Liver (tissue), 9 donors: ENCODE data around the gene TRPM8. TPM values are rescaled to one million over a fixed set of nuclear protein-coding genes. Genes with fewer than 3 reads are reported as not detected.

Experiments used
- DNase-seq: peaks from one replicate; pipeline ENCODE4 v3.0.0-alpha.2; 2017; ENCODE audit warnings: low spot score
- H3K27ac ChIP-seq, 2 donors: one replicate each; pipeline ENCODE4 v1.7.0; 2013; ENCODE audit warnings: inconsistent platforms in 2 of 2, low read length in 2 of 2, control low read depth in 1 of 2, low read depth in 1 of 2, mild to moderate bottlenecking in 1 of 2
- H3K27me3 ChIP-seq, 4 donors: one replicate each; pipeline versions ENCODE4 v1.6.1 to v1.7.0; 2013; ENCODE audit warnings: low read length in 3 of 4, inconsistent platforms in 1 of 4, mild to moderate bottlenecking in 1 of 4, moderate library complexity in 1 of 4; ENCODE audit not compliant: control insufficient read depth in 4 of 4, insufficient read depth in 4 of 4
- H3K36me3 ChIP-seq, 4 donors: one replicate each; pipeline versions ENCODE4 v1.6.1 to v1.7.0; 2013; ENCODE audit warnings: low read length in 3 of 4, mild to moderate bottlenecking in 3 of 4, low read depth in 1 of 4, moderate library complexity in 1 of 4; ENCODE audit not compliant: control insufficient read depth in 4 of 4, insufficient read depth in 3 of 4
- H3K4me1 ChIP-seq, 4 donors: one replicate each; pipeline versions ENCODE4 v1.6.1 to v1.7.0; 2013; ENCODE audit warnings: low read length in 3 of 4, mild to moderate bottlenecking in 3 of 4, moderate library complexity in 1 of 4; ENCODE audit not compliant: control insufficient read depth in 4 of 4, insufficient read depth in 4 of 4
- H3K4me3 ChIP-seq, 3 donors: one replicate each; pipeline versions ENCODE4 v1.6.1 to v1.7.0; 2013; ENCODE audit warnings: low read length in 3 of 3, control low read depth in 1 of 3, low read depth in 1 of 3, mild to moderate bottlenecking in 1 of 3
- H3K9ac ChIP-seq, 2 donors: one replicate each; pipeline ENCODE4 v1.7.0; 2013; ENCODE audit warnings: low read length in 2 of 2, mild to moderate bottlenecking in 2 of 2, moderate library complexity in 2 of 2, control low read depth in 1 of 2, low read depth in 1 of 2
- H3K9me3 ChIP-seq, 4 donors: one replicate each; pipeline versions ENCODE4 v1.6.1 to v1.7.0; 2013; ENCODE audit warnings: low read length in 3 of 4; ENCODE audit not compliant: control insufficient read depth in 4 of 4
- EGR1 ChIP-seq, 2 donors: IDR thresholded peaks; 2 replicates each; pipeline ENCODE4 v1.6.1; 2016 to 2018; ENCODE audit warnings: antibody characterized with exemption in 2 of 2, low read depth in 2 of 2
- FOXA1 ChIP-seq: IDR thresholded peaks from 2 replicates; pipeline ENCODE4 v1.6.1; 2016; ENCODE audit warnings: antibody characterized with exemption
- FOXA2 ChIP-seq: IDR thresholded peaks from 2 replicates; pipeline ENCODE4 v1.6.1; 2016; ENCODE audit warnings: antibody characterized with exemption
- GABPA ChIP-seq, 2 donors: IDR thresholded peaks in 1 of 2; conservative IDR thresholded peaks in 1 of 2; 2 replicates each; pipeline ENCODE4 v1.6.1; 2016; ENCODE audit warnings: antibody characterized with exemption in 2 of 2, mild to moderate bottlenecking in 1 of 2, moderate library complexity in 1 of 2
- HNF4A ChIP-seq, 2 donors: conservative IDR thresholded peaks; 2 replicates each; pipeline ENCODE4 v1.6.1; 2016; ENCODE audit warnings: antibody characterized with exemption in 2 of 2, mild to moderate bottlenecking in 2 of 2
- HNF4G ChIP-seq: IDR thresholded peaks from 2 replicates; pipeline ENCODE4 v1.6.1; 2016; ENCODE audit warnings: antibody characterized with exemption
- JUND ChIP-seq, 2 donors: IDR thresholded peaks; 2 replicates each; pipeline ENCODE4 v1.6.1; 2016; ENCODE audit warnings: antibody characterized with exemption in 2 of 2
- MAX ChIP-seq: IDR thresholded peaks from 2 replicates; pipeline ENCODE4 v1.6.1; 2016; ENCODE audit warnings: antibody characterized with exemption
- NR2F2 ChIP-seq: IDR thresholded peaks from 2 replicates; pipeline ENCODE4 v1.6.1; 2016; ENCODE audit warnings: antibody characterized with exemption
- RAD21 ChIP-seq, 2 donors: IDR thresholded peaks; 2 replicates each; pipeline ENCODE4 v1.6.1; 2016; ENCODE audit warnings: antibody characterized with exemption in 2 of 2, mild to moderate bottlenecking in 2 of 2
- REST ChIP-seq: IDR thresholded peaks from 2 replicates; pipeline ENCODE4 v1.6.1; 2016; ENCODE audit warnings: antibody characterized with exemption, mild to moderate bottlenecking
- RXRA ChIP-seq, 2 donors: IDR thresholded peaks; 2 replicates each; pipeline ENCODE4 v1.6.1; 2017 to 2018; ENCODE audit warnings: antibody characterized with exemption in 2 of 2, mild to moderate bottlenecking in 1 of 2
- SP1 ChIP-seq: IDR thresholded peaks from 2 replicates; pipeline ENCODE4 v1.6.1; 2018; ENCODE audit warnings: antibody characterized with exemption, mild to moderate bottlenecking
- TAF1 ChIP-seq: conservative IDR thresholded peaks from 2 replicates; pipeline ENCODE4 v1.6.1; 2016; ENCODE audit warnings: antibody characterized with exemption, mild to moderate bottlenecking
- YY1 ChIP-seq: IDR thresholded peaks from 2 replicates; pipeline ENCODE4 v1.6.1; 2016; ENCODE audit warnings: antibody characterized with exemption, mild to moderate bottlenecking
- WGBS: extraction: QIAGEN DNeasy Blood & Tissue Kit; methylation state at CpG from one replicate; pipeline ENCODE4 v1.1.7; 2013; 5-methylcytosine and 5-hydroxymethylcytosine counted together
- polyA plus RNA-seq, 2 donors: library from polyadenylated mRNA; stranded (reverse) in 1 of 2; unstranded in 1 of 2; fragments of 200-250 nt in 1 of 2; fragments of >200 nt in 1 of 2; fragmentation: Nextera tagmentation in 1 of 2; extraction: Ambion mirVana in 1 of 2; gene quantifications; one replicate each; pipeline versions ENCODE4 v1.2.1 to v1.2.3, GENCODE V29; 2013 to 2015
- total RNA-seq, 2 donors: library from RNA; depleted of rRNA; stranded (reverse); fragments of >200 nt; gene quantifications; one replicate each; pipeline ENCODE4 v1.2.3, GENCODE V29; 2014
- TF ChIP-seq, protein P1 (sequence below): IDR thresholded peaks from 2 replicates; pipeline ENCODE4 v1.6.1; 2016; ENCODE audit warnings: antibody characterized with exemption
- TF ChIP-seq, protein P2 (sequence below): IDR thresholded peaks from 2 replicates; pipeline ENCODE4 v1.6.1; 2016; ENCODE audit warnings: antibody characterized with exemption
- TF ChIP-seq, protein P3 (sequence below): fragments of 150-350 bp; IDR thresholded peaks from 2 replicates; pipeline ENCODE4 v1.5.1; 2017; ENCODE audit warnings: improper control_type of control experiment, low read depth, low read length; ENCODE audit not compliant: missing input control
- donor health status: healthy.
- donor health status: healthy.
- donor health status: healthy.
- donor health status: healthy.
- donor health status: healthy.

The TRPM8 gene
- total and polyA plus RNA-seq, 4 donors: 1.1 to 79.2 (median 33.2) TPM

GRCh38 chr2:233905945-233906344, 11.2 kb upstream of the TRPM8 start:
- Histone ChIP-seq H3K9ac (no peak overlapping the region), H3K27me3 (no peaks in the 10 kb centered on the region), H3K4me1 (no peaks in the 10 kb centered on the region), H3K4me3 (no peak overlapping the region), H3K36me3 (no peaks in the 10 kb centered on the region), H3K27ac (no peak overlapping the region), H3K9me3 (no peaks in the 10 kb centered on the region)
- no peak for DNase-seq
- TF ChIP-seq REST (no peak), RAD21 (IDR thresholded peaks at IDR 0.05) (no peak), TAF1 (no peak), FOXA2 (no peak), FOXA1 (no peak), MAX (no peak), SP1 (no peak), YY1 (no peak), HNF4G (no peak), GABPA (IDR thresholded peaks at IDR 0.05 in 1 of 2, conservative IDR thresholded peaks at IDR 0.05 in 1 of 2) (no peak), EGR1 (IDR thresholded peaks at IDR 0.05; ENCODE audit: low read depth in 2 of 2) (no peak), NR2F2 (no peak), JUND (IDR thresholded peaks at IDR 0.05) (no peak), HNF4A (conservative IDR thresholded peaks at IDR 0.05) (no peak), RXRA (IDR thresholded peaks at IDR 0.05) (no peak)
- TF ChIP-seq, protein P1, sequence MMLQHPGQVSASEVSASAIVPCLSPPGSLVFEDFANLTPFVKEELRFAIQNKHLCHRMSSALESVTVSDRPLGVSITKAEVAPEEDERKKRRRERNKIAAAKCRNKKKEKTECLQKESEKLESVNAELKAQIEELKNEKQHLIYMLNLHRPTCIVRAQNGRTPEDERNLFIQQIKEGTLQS: no peak
- TF ChIP-seq, protein P2, sequence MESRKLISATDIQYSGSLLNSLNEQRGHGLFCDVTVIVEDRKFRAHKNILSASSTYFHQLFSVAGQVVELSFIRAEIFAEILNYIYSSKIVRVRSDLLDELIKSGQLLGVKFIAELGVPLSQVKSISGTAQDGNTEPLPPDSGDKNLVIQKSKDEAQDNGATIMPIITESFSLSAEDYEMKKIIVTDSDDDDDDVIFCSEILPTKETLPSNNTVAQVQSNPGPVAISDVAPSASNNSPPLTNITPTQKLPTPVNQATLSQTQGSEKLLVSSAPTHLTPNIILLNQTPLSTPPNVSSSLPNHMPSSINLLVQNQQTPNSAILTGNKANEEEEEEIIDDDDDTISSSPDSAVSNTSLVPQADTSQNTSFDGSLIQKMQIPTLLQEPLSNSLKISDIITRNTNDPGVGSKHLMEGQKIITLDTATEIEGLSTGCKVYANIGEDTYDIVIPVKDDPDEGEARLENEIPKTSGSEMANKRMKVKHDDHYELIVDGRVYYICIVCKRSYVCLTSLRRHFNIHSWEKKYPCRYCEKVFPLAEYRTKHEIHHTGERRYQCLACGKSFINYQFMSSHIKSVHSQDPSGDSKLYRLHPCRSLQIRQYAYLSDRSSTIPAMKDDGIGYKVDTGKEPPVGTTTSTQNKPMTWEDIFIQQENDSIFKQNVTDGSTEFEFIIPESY: no peak
- TF ChIP-seq, protein P3, sequence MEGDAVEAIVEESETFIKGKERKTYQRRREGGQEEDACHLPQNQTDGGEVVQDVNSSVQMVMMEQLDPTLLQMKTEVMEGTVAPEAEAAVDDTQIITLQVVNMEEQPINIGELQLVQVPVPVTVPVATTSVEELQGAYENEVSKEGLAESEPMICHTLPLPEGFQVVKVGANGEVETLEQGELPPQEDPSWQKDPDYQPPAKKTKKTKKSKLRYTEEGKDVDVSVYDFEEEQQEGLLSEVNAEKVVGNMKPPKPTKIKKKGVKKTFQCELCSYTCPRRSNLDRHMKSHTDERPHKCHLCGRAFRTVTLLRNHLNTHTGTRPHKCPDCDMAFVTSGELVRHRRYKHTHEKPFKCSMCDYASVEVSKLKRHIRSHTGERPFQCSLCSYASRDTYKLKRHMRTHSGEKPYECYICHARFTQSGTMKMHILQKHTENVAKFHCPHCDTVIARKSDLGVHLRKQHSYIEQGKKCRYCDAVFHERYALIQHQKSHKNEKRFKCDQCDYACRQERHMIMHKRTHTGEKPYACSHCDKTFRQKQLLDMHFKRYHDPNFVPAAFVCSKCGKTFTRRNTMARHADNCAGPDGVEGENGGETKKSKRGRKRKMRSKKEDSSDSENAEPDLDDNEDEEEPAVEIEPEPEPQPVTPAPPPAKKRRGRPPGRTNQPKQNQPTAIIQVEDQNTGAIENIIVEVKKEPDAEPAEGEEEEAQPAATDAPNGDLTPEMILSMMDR: no peak
- WGBS: 64% methylated on average over 4 of the region's 4 CpGs
